GM10248 (cell line): ENCODE data around the gene CHCHD6.

Experiments
- CTCF ChIA-PET: fragments of 300-600 bp; sonication (Branson Sonifier 250); formaldehyde crosslinking; extraction: SDS; loops from one replicate; lab custom pipeline; 2021; ENCODE audit warnings: antibody characterized with exemption; lab: Yijun Ruan, JAX
- POLR2A ChIA-PET: fragments of 350-650 bp; sonication (Branson Sonifier 250); formaldehyde crosslinking; extraction: SDS; loops from one replicate; lab custom pipeline; 2020; ENCODE audit warnings: antibody characterized with exemption; lab: Yijun Ruan, JAX
- DNase-seq: peaks from one replicate; pipeline ENCODE4 v3.0.0; 2012; ENCODE audit errors: extremely low spot score
- TF ChIP-seq, protein P1 (sequence below): IDR thresholded peaks from 2 replicates; pipeline ENCODE4 v1.5.1; 2012; ENCODE audit warnings: mild to moderate bottlenecking, low read depth; ENCODE audit errors: extremely low read depth, missing control alignments, control extremely low read depth

Gene CHCHD6

DNA sequence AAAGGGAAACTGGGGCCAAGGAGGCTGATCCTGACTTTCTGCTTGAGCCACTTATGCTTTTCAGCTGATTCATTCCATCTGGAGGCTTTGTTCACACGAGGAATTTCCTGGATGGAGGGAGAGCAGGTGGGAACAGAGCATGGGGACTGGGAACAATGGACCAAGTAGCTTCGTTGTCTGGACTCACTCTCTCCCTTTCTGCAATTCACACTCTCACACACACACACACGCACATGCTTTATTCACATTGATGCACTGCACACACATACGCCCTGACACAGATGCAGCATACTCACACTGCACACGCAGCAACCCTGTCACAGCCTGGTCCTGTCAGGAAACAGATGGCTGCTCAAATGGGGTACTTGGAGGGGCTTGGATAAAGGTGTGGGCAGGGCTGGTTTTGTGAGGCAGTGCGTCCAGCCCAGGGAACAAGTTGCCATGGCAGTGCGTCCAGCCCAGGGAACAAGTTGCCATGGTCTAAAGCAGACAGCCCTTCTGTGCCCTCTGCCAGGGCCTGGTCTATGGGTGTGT, 19.8 kb upstream of the CHCHD6 start:
- no peak for DNase-seq
- TF ChIP-seq, protein P1, sequence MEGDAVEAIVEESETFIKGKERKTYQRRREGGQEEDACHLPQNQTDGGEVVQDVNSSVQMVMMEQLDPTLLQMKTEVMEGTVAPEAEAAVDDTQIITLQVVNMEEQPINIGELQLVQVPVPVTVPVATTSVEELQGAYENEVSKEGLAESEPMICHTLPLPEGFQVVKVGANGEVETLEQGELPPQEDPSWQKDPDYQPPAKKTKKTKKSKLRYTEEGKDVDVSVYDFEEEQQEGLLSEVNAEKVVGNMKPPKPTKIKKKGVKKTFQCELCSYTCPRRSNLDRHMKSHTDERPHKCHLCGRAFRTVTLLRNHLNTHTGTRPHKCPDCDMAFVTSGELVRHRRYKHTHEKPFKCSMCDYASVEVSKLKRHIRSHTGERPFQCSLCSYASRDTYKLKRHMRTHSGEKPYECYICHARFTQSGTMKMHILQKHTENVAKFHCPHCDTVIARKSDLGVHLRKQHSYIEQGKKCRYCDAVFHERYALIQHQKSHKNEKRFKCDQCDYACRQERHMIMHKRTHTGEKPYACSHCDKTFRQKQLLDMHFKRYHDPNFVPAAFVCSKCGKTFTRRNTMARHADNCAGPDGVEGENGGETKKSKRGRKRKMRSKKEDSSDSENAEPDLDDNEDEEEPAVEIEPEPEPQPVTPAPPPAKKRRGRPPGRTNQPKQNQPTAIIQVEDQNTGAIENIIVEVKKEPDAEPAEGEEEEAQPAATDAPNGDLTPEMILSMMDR = no peak
- ChIA-PET CTCF (interaction anchor here (0.6 to 2.1 kb wide), 6 partner anchors 12 to 861 kb away, joined by 3 to 5 read pairs (median 4); no protein-coding TSS in a partner anchor), POLR2A (no interaction called here)

DNA sequence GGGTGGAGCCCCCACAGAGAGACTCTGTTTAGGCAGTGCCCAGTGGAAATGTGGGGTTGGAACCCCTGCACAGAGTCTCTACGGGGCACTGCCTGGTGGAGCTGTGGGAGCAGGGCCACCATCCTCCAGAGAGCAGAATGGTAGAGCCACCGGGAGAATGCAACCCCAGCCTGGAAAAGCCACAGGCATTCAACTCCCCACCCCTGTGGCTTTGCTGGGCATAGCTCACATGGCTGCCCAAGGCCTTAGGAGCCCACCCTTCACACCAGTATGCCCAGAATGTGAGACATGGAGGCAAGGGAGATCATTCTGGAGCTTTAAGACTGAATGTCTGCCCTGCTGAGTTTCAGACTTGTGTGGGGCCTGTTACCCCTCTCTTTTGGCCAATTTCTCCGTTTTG, 19.0 kb upstream of the CHCHD6 start:
- ChIA-PET CTCF (interaction anchor here (0.6 to 2.1 kb wide), 2 partner anchors 771 to 860 kb away, joined by 3 to 5 read pairs; no protein-coding TSS in a partner anchor), POLR2A (no interaction called here)
- TF ChIP-seq, protein P1 = no peak
- no peak for DNase-seq

DNA sequence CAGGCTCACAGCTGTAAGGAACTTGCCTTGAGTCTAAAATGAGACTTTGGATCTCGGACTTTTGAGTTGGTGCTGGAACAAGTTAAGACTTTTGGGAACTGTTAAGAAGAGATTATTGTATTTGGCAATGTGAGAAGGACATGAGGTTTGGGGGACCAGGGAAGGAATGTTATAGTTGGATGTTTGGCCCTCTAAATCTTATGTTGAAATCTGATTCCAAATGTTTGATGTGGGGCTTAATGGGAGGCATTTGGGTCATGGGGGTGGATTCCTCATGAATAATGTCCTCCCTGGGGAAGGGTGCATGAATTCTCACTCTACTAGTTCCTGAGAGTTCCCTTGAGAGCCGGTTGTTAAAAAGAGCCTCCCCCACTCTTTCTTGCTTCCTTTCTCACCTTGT, 18.5 kb upstream of the CHCHD6 start:
- POLR2A ChIA-PET = no interaction called here
- CTCF ChIA-PET = no interaction called here
- no peak for DNase-seq
- TF ChIP-seq, protein P1 = no peak

DNA sequence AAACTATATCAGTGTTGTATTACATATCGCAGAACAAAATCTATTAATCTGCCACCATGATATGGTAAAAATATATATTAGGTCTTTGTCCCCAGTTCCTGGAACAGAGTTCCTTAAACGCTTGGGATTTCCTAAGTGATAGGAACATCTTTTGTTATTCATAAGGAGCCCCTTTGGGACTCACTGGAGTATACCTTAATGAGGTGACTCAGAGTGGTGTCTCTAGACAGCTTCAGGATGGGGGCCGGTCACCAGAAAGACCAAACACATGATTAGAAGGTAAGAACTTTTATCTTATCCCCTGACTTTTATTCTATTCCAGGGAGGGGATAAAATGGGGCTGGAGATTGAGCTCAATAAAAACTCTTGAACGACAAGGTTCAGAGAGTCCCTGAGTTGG, 12.3 kb upstream of the CHCHD6 start:
- CTCF ChIA-PET = interaction anchor here (0.8 to 6.6 kb wide), 4 partner anchors 12 to 14 kb away, joined by 4 to 32 read pairs (median 6); partner anchors contain the start of gene CHCHD6
- TF ChIP-seq, protein P1 = no peak

DNA sequence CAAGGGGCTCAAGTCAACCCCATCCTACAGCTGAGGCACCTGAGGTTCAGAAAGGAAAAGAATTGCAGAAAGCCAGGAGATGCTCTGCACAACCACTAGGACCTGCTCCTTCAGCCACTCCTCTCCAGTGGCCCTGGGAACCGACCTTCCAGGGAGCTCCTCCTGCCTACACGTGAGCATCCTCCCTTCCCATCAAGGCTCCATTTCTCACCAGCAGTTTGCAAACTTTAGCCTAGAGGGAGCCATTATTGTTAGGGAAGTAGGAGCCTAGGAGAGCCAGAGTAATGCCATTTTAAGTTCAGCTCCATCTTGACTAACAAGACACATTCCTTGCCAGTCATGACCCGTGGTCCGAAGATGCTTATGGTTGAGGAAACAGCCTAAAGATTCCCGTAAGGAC, 11.2 kb upstream of the CHCHD6 start:
- DNase-seq = no peak
- TF ChIP-seq, protein P1 = no peak
- POLR2A ChIA-PET = no interaction called here
- CTCF ChIA-PET = interaction anchor here (1.0 to 6.6 kb wide), 3 partner anchors 10 to 13 kb away, joined by 3 to 32 read pairs (median 8); partner anchors contain the start of gene CHCHD6

More for the DNA sequence above, 12.3 kb upstream of the CHCHD6 start:
- POLR2A ChIA-PET = no interaction called here
- no peak for DNase-seq

DNA sequence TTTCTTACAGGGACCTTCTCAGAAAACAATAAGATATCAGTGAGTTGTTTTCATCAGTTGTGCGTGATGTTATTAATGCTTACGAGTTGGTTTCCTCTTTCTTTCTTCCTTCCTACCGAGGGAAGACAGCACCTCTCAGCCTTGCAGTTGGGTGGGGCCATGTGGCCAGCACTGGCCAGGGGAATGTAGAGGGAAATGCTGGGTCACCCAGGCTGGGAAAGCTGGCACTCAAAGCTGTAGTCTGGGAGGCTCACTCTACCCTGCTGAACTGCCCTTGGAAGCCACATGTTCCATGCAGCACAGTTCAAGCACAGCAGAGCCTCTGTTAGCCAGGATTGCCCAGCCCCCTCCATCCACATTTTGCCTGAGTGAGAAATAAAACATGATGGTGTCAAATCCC, 10.1 kb upstream of the CHCHD6 start:
- TF ChIP-seq, protein P1 = no peak
- DNase-seq = no peak
- ChIA-PET POLR2A (no interaction called here), CTCF (interaction anchor here (1.4 to 6.6 kb wide), 2 partner anchors 11 to 14 kb away, joined by 4 to 32 read pairs; no protein-coding TSS in a partner anchor)
